HEK293 (cell line): Measurements from ENCODE around the gene ZSCAN22.

Experiments used
- CTCF ChIA-PET: fragments of 350-600 bp; formaldehyde crosslinking; extraction: SDS; loops from one replicate; lab custom pipeline; 2021; ENCODE audit warnings: antibody characterized with exemption; lab: Yijun Ruan, JAX
- POLR2A ChIA-PET: fragments of 300-600 bp; formaldehyde crosslinking; extraction: SDS; loops from one replicate; lab custom pipeline; 2020; ENCODE audit warnings: antibody characterized with exemption, inconsistent platforms; lab: Yijun Ruan, JAX
- H3K27ac ChIP-seq: fragments of 200-500 bp; sonication (Bioruptor generic); 2 replicates; pipeline ENCODE4 v1.5.1; 2014; ENCODE audit warnings: low read depth, low read length, control low read depth, inconsistent platforms; ENCODE audit errors: extremely low read depth
- H3K36me3 ChIP-seq, 2 experiments: fragments of 200-500 bp in 1 of 2; sonication (Bioruptor generic) in 1 of 2; 1 replicate in 1 of 2; 2 replicates in 1 of 2; pipeline ENCODE4 v1.5.1; 2014 to 2017; ENCODE audit warnings: inconsistent platforms in 2 of 2, low read length in 2 of 2; ENCODE audit not compliant: control insufficient read depth in 2 of 2, insufficient read depth in 1 of 2
- H3K4me1 ChIP-seq: fragments of 200-500 bp; sonication (Bioruptor generic); 2 replicates; pipeline ENCODE4 v1.5.1; 2014; ENCODE audit warnings: mild to moderate bottlenecking, low read length, inconsistent platforms; ENCODE audit not compliant: control insufficient read depth, insufficient read depth
- H3K4me3 ChIP-seq: 2 replicates; pipeline ENCODE4 v1.5.1; 2011; ENCODE audit warnings: low read depth, mild to moderate bottlenecking, control low read depth, low read length, moderate library complexity
- H3K9me3 ChIP-seq: fragments of 200-500 bp; sonication (Bioruptor generic); 2 replicates; pipeline ENCODE4 v1.5.1; 2014; ENCODE audit warnings: low read depth, low read length, inconsistent platforms; ENCODE audit not compliant: control insufficient read depth, insufficient read depth
- EGR2 ChIP-seq: fragments of 450-650 bp; formaldehyde crosslinking; IDR thresholded peaks from 2 replicates; pipeline ENCODE4 v1.5.1; 2016; ENCODE audit warnings: low read depth, missing biosample characterization, missing genetic modification characterization
- KLF1 ChIP-seq: fragments of 450-650 bp; formaldehyde crosslinking; IDR thresholded peaks from 2 replicates; pipeline ENCODE4 v1.5.1; 2016; ENCODE audit warnings: missing biosample characterization, missing genetic modification characterization
- MZF1 ChIP-seq: fragments of 450-650 bp; formaldehyde crosslinking; IDR thresholded peaks from 2 replicates; pipeline ENCODE4 v1.5.1; 2017; ENCODE audit warnings: missing biosample characterization, missing genetic modification characterization, borderline replicate concordance
- PRDM1 ChIP-seq: fragments of 450-650 bp; formaldehyde crosslinking; IDR thresholded peaks from 2 replicates; pipeline ENCODE4; 2016; ENCODE audit warnings: missing biosample characterization, missing genetic modification characterization
- RBAK ChIP-seq: fragments of 450-650 bp; formaldehyde crosslinking; IDR thresholded peaks from 2 replicates; pipeline ENCODE4 v1.5.1; 2016; ENCODE audit warnings: missing biosample characterization, missing genetic modification characterization
- SCRT2 ChIP-seq: fragments of 450-650 bp; formaldehyde crosslinking; IDR thresholded peaks from 2 replicates; pipeline ENCODE4 v1.5.1; 2016; ENCODE audit warnings: missing biosample characterization, missing genetic modification characterization
- SETDB1 ChIP-seq: IDR thresholded peaks from one replicate; pipeline ENCODE4 v1.6.1; 2017; ENCODE audit warnings: mild to moderate bottlenecking, low read length, moderate library complexity, mixed read lengths; ENCODE audit not compliant: insufficient read length
- SP3 ChIP-seq: fragments of 450-650 bp; formaldehyde crosslinking; IDR thresholded peaks from 2 replicates; pipeline ENCODE4 v1.5.1; 2016; ENCODE audit warnings: missing biosample characterization, missing genetic modification characterization
- ZBTB21 ChIP-seq: fragments of 450-650 bp; formaldehyde crosslinking; IDR thresholded peaks from 2 replicates; pipeline ENCODE4 v1.5.1; 2017; ENCODE audit warnings: missing biosample characterization, missing genetic modification characterization
- ZBTB8A ChIP-seq: fragments of 450-650 bp; formaldehyde crosslinking; IDR thresholded peaks from 2 replicates; pipeline ENCODE4 v1.5.1; 2016; ENCODE audit warnings: missing biosample characterization, missing genetic modification characterization
- ZFP37 ChIP-seq: fragments of 450-650 bp; formaldehyde crosslinking; IDR thresholded peaks from 2 replicates; pipeline ENCODE4 v1.5.1; 2016; ENCODE audit warnings: missing biosample characterization, missing genetic modification characterization
- ZNF146 ChIP-seq: fragments of 450-650 bp; formaldehyde crosslinking; IDR thresholded peaks from 2 replicates; pipeline ENCODE4 v1.5.1; 2016; ENCODE audit warnings: missing biosample characterization, missing genetic modification characterization
- ZNF23 ChIP-seq: fragments of 450-650 bp; formaldehyde crosslinking; IDR thresholded peaks from 2 replicates; pipeline ENCODE4 v1.5.1; 2016; ENCODE audit warnings: missing biosample characterization, missing genetic modification characterization, borderline replicate concordance
- ZNF239 ChIP-seq: fragments of 450-650 bp; formaldehyde crosslinking; IDR thresholded peaks from 2 replicates; pipeline ENCODE4 v1.5.1; 2016; ENCODE audit warnings: missing biosample characterization, missing genetic modification characterization
- ZNF335 ChIP-seq: fragments of 450-650 bp; formaldehyde crosslinking; conservative IDR thresholded peaks from 2 replicates; pipeline ENCODE4 v1.5.1; 2016; ENCODE audit warnings: missing biosample characterization, missing genetic modification characterization
- ZNF473 ChIP-seq: fragments of 450-650 bp; formaldehyde crosslinking; IDR thresholded peaks from 2 replicates; pipeline ENCODE4 v1.5.1; 2017; ENCODE audit warnings: missing biosample characterization, missing genetic modification characterization
- ZNF510 ChIP-seq: fragments of 450-650 bp; formaldehyde crosslinking; IDR thresholded peaks from 2 replicates; pipeline ENCODE4 v1.5.1; 2018; ENCODE audit warnings: mild to moderate bottlenecking, missing genetic modification characterization, missing biosample characterization; ENCODE audit not compliant: insufficient replicate concordance
- ZNF544 ChIP-seq: fragments of 450-650 bp; formaldehyde crosslinking; IDR thresholded peaks from 2 replicates; pipeline ENCODE4 v1.5.0; 2017; ENCODE audit warnings: missing biosample characterization, missing genetic modification characterization
- ZNF548 ChIP-seq: fragments of 450-650 bp; formaldehyde crosslinking; IDR thresholded peaks from 2 replicates; pipeline ENCODE4 v1.5.1; 2016; ENCODE audit warnings: missing biosample characterization, missing genetic modification characterization
- ZNF571 ChIP-seq: fragments of 450-650 bp; formaldehyde crosslinking; IDR thresholded peaks from 2 replicates; pipeline ENCODE4 v1.5.0; 2017; ENCODE audit warnings: missing biosample characterization, missing genetic modification characterization
- ZNF610 ChIP-seq: fragments of 450-650 bp; formaldehyde crosslinking; IDR thresholded peaks from 2 replicates; pipeline ENCODE4 v1.5.1; 2016; ENCODE audit warnings: missing biosample characterization, missing genetic modification characterization, borderline replicate concordance
- ZNF660 ChIP-seq: fragments of 450-650 bp; IDR thresholded peaks from 2 replicates; pipeline ENCODE4 v1.5.1; 2018; ENCODE audit warnings: missing biosample characterization, mild to moderate bottlenecking, missing genetic modification characterization
- ZNF670 ChIP-seq: fragments of 450-650 bp; formaldehyde crosslinking; IDR thresholded peaks from 2 replicates; pipeline ENCODE4 v1.5.1; 2016; ENCODE audit warnings: missing biosample characterization, missing genetic modification characterization, low read depth
- ZNF677 ChIP-seq: fragments of 450-650 bp; IDR thresholded peaks from 2 replicates; pipeline ENCODE4 v1.5.0; 2018; ENCODE audit warnings: missing biosample characterization, mild to moderate bottlenecking, missing genetic modification characterization, moderate library complexity
- ZNF701 ChIP-seq: fragments of 450-650 bp; formaldehyde crosslinking; IDR thresholded peaks from 2 replicates; pipeline ENCODE4 v1.5.1; 2016; ENCODE audit warnings: missing biosample characterization, missing genetic modification characterization
- ZXDB ChIP-seq: fragments of 450-650 bp; formaldehyde crosslinking; IDR thresholded peaks from 2 replicates; pipeline ENCODE4 v1.5.1; 2016; ENCODE audit warnings: missing biosample characterization, missing genetic modification characterization
- TF ChIP-seq, protein P1 (sequence below): fragments of 450-650 bp; IDR thresholded peaks from 2 replicates; pipeline ENCODE4 v1.5.1; 2018; ENCODE audit warnings: missing biosample characterization, missing genetic modification characterization
- TF ChIP-seq, protein P2 (sequence below): fragments of 450-650 bp; formaldehyde crosslinking; IDR thresholded peaks from 2 replicates; pipeline ENCODE4 v1.5.1; 2016; ENCODE audit warnings: missing biosample characterization, missing genetic modification characterization
- TF ChIP-seq, protein P3 (sequence below): fragments of 450-650 bp; formaldehyde crosslinking; IDR thresholded peaks from 2 replicates; pipeline ENCODE4 v1.5.1; 2017; ENCODE audit warnings: missing biosample characterization, missing genetic modification characterization

The ZSCAN22 gene

GRCh38 chr19:58304748-58305064 lies 22.1 kb upstream of the ZSCAN22 start:
- Histone ChIP-seq H3K4me3 (peak overlapping the region; percentile 96), H3K4me1 (no peaks in the 10 kb centered on the region), H3K36me3 (peaks cover 40 to 57% of the 10 kb centered on the region in 2 experiments), H3K9me3 (no peaks in the 10 kb centered on the region), H3K27ac (0 out of 2 replicates have a peak overlapping the region, but pooled peaks have one; percentile 21)
- TF ChIP-seq MZF1 (tag by site-specific recombination) (0 out of 2 replicates have a peak, but pooled peaks have one; percentile 21), ZNF660 (tag by site-specific recombination) (peak; percentile 71), ZBTB21 (tag by site-specific recombination) (no peak), ZNF677 (tag by site-specific recombination) (0 out of 2 replicates have a peak, but pooled peaks have one; percentile 68)
- ChIA-PET POLR2A (interaction anchor here (0.6 to 2.3 kb wide), 13 partner anchors 8 to 215 kb away, joined by 3 to 11 read pairs (median 4); partner anchors contain the start of genes ZBTB45, ZNF497, ZNF584 and ZNF8), CTCF (no interaction called here)

GRCh38 chr19:58305065-58305931 lies 21.5 kb upstream of the ZSCAN22 start, which contains the start of gene ERVK3-1:
ERVK3-1 (plus strand) TSS chr19:58305377; CDS start chr19:58312169, 6,792 bp downstream.
- CTCF ChIA-PET: interaction anchor here (0.8 kb wide), 1 partner anchor 14 kb away, joined by 3 read pairs; no protein-coding TSS in a partner anchor
- Histone ChIP-seq H3K9me3 (no peaks in the 10 kb centered on the region), H3K27ac (peak within 1 kb of the TSS; percentile 67)
- TF ChIP-seq SP3 (tag by site-specific recombination): peak; percentile 74
- TF ChIP-seq ZNF701: no peak
- TF ChIP-seq, protein P1, sequence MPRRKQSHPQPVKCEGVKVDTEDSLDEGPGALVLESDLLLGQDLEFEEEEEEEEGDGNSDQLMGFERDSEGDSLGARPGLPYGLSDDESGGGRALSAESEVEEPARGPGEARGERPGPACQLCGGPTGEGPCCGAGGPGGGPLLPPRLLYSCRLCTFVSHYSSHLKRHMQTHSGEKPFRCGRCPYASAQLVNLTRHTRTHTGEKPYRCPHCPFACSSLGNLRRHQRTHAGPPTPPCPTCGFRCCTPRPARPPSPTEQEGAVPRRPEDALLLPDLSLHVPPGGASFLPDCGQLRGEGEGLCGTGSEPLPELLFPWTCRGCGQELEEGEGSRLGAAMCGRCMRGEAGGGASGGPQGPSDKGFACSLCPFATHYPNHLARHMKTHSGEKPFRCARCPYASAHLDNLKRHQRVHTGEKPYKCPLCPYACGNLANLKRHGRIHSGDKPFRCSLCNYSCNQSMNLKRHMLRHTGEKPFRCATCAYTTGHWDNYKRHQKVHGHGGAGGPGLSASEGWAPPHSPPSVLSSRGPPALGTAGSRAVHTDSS (tag by site-specific recombination): no peak
- TF ChIP-seq ZBTB8A: peak; percentile 85
- TF ChIP-seq, protein P2, sequence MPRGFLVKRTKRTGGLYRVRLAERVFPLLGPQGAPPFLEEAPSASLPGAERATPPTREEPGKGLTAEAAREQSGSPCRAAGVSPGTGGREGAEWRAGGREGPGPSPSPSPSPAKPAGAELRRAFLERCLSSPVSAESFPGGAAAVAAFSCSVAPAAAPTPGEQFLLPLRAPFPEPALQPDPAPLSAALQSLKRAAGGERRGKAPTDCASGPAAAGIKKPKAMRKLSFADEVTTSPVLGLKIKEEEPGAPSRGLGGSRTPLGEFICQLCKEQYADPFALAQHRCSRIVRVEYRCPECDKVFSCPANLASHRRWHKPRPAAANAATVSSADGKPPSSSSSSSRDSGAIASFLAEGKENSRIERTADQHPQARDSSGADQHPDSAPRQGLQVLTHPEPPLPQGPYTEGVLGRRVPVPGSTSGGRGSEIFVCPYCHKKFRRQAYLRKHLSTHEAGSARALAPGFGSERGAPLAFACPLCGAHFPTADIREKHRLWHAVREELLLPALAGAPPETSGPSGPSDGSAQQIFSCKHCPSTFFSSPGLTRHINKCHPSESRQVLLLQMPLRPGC (tag by site-specific recombination): peak; percentile 42; the same call in 1 of the 2 replicates
- 0 out of 2 replicates have a peak, but pooled peaks have one; percentile 22 for TF ChIP-seq RBAK (tag by site-specific recombination)
- TF ChIP-seq ZNF610 (tag by site-specific recombination): peak; percentile 87
- no peak for TF ChIP-seq ZNF548
- no peak for TF ChIP-seq ZNF146 (tag by site-specific recombination)
- TF ChIP-seq ZFP37 (tag by site-specific recombination): peak; percentile 96
- TF ChIP-seq ZNF473 (tag by site-specific recombination): no peak
- peak; percentile 68; the same call in 1 of the 2 replicates for TF ChIP-seq ZBTB21 (tag by site-specific recombination)
- no peak for TF ChIP-seq ZNF544
- TF ChIP-seq ZNF670 (tag by site-specific recombination): no peak
- peak; percentile 97 for TF ChIP-seq ZNF335 (tag by site-specific recombination)
- TF ChIP-seq SCRT2 (tag by site-specific recombination): peak; percentile 56
- TF ChIP-seq ZNF23: no peak
- TF ChIP-seq, protein P3, sequence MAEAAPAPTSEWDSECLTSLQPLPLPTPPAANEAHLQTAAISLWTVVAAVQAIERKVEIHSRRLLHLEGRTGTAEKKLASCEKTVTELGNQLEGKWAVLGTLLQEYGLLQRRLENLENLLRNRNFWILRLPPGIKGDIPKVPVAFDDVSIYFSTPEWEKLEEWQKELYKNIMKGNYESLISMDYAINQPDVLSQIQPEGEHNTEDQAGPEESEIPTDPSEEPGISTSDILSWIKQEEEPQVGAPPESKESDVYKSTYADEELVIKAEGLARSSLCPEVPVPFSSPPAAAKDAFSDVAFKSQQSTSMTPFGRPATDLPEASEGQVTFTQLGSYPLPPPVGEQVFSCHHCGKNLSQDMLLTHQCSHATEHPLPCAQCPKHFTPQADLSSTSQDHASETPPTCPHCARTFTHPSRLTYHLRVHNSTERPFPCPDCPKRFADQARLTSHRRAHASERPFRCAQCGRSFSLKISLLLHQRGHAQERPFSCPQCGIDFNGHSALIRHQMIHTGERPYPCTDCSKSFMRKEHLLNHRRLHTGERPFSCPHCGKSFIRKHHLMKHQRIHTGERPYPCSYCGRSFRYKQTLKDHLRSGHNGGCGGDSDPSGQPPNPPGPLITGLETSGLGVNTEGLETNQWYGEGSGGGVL: peak; percentile 51
- peak; percentile 93 for TF ChIP-seq ZXDB (tag by site-specific recombination)
- TF ChIP-seq ZNF510 (tag by site-specific recombination): no peak
- no peak for TF ChIP-seq SETDB1
- no peak for TF ChIP-seq PRDM1 (tag by site-specific recombination)
- TF ChIP-seq ZNF239 (tag by site-specific recombination): 0 out of 2 replicates have a peak, but pooled peaks have one; percentile 31
- TF ChIP-seq ZNF571 (tag by site-specific recombination): no peak
- peak; percentile 53 for TF ChIP-seq KLF1 (tag by site-specific recombination)
- peak; percentile 89 for TF ChIP-seq EGR2

More at GRCh38 chr19:58305065-58305931, 21.5 kb upstream of the ZSCAN22 start, which contains the start of gene ERVK3-1:
- POLR2A ChIA-PET: interaction anchor here (0.6 to 2.3 kb wide), 12 partner anchors 8 to 215 kb away, joined by 3 to 11 read pairs (median 4); partner anchors contain the start of genes ZBTB45, ZNF497, ZNF584 and ZNF8
- Histone ChIP-seq H3K4me3 (peak within 1 kb of the TSS; percentile 96), H3K36me3 (peaks cover 39 to 57% of the 10 kb centered on the region in 2 experiments), H3K4me1 (no peaks in the 10 kb centered on the region)
